MM.1S (cell line): ENCODE data around the gene CALML5.

Source experiments
- DNase-seq: peaks from one replicate; pipeline ENCODE4 v3.0.0-alpha.2; 2015
- H2AFZ ChIP-seq: fragments of 300-600 bp; sonication (generic); 2 replicates; pipeline ENCODE4 v1.6.0; 2016; ENCODE audit warnings: antibody characterized with exemption, low read length
- H3F3A ChIP-seq: fragments of 300-600 bp; sonication (generic); 2 replicates; pipeline ENCODE4 v1.6.1; 2016; ENCODE audit warnings: mild to moderate bottlenecking, antibody characterized with exemption, low read length, moderate library complexity, mixed read lengths; ENCODE audit not compliant: insufficient read depth
- H3K27ac ChIP-seq: fragments of 300-600 bp; sonication (generic); 2 replicates; pipeline ENCODE4 v1.5.1; 2016; ENCODE audit warnings: mild to moderate bottlenecking, low read length
- H3K27me3 ChIP-seq: fragments of 300-600 bp; sonication (generic); replicated peaks from 2 replicates; pipeline ENCODE4 v1.6.0; 2016; ENCODE audit warnings: low read length; ENCODE audit not compliant: insufficient read depth
- H3K36me3 ChIP-seq: fragments of 300-600 bp; sonication (generic); replicated peaks from 2 replicates; pipeline ENCODE4 v1.6.1; 2016; ENCODE audit warnings: mild to moderate bottlenecking, low read length, mixed read lengths; ENCODE audit not compliant: insufficient read depth
- H3K4me1 ChIP-seq: fragments of 300-600 bp; sonication (generic); 2 replicates; pipeline ENCODE4 v1.6.1; 2016; ENCODE audit warnings: low read length, mixed read lengths
- H3K4me2 ChIP-seq: fragments of 300-600 bp; sonication (generic); 2 replicates; pipeline ENCODE4 v1.6.0; 2016; ENCODE audit warnings: low read depth, low read length
- H3K4me3 ChIP-seq: fragments of 300-600 bp; sonication (generic); 2 replicates; pipeline ENCODE4 v1.5.1; 2016; ENCODE audit warnings: low read length, mixed read lengths
- H3K79me2 ChIP-seq: fragments of 300-600 bp; sonication (generic); 2 replicates; pipeline ENCODE4 v1.6.1; 2016; ENCODE audit warnings: mixed run types, low read length, mixed read lengths
- H3K9ac ChIP-seq: fragments of 300-600 bp; sonication (generic); 2 replicates; pipeline ENCODE4 v1.6.1; 2016; ENCODE audit warnings: low read length, mixed read lengths
- H3K9me2 ChIP-seq: fragments of 300-600 bp; sonication (generic); replicated peaks from 2 replicates; pipeline ENCODE4 v1.6.1; 2016; ENCODE audit warnings: mild to moderate bottlenecking, low read length, mixed read lengths; ENCODE audit not compliant: insufficient read depth
- H3K9me3 ChIP-seq: fragments of 300-600 bp; sonication (generic); replicated peaks from 2 replicates; pipeline ENCODE4 v1.6.1; 2016; ENCODE audit warnings: mild to moderate bottlenecking, low read length, mixed read lengths; ENCODE audit not compliant: insufficient read depth
- H4K20me1 ChIP-seq: fragments of 300-600 bp; sonication (generic); 2 replicates; pipeline ENCODE4 v1.6.1; 2016; ENCODE audit warnings: mild to moderate bottlenecking, low read length, moderate library complexity, mixed read lengths; ENCODE audit not compliant: insufficient read depth
- CTCF ChIP-seq: fragments of 300-600 bp; sonication (generic); IDR thresholded peaks from 2 replicates; pipeline ENCODE4 v1.5.1; 2016; ENCODE audit warnings: antibody characterized with exemption, low read length, mixed read lengths
- EZH2 ChIP-seq: fragments of 300-600 bp; sonication (generic); optimal IDR thresholded peaks from 2 replicates; pipeline ENCODE3; 2017; ENCODE audit warnings: low read depth, mild to moderate bottlenecking, antibody characterized with exemption, low read length, mixed read lengths
- EZH2phosphoT487 ChIP-seq: fragments of 300-600 bp; sonication (generic); IDR thresholded peaks from 2 replicates; pipeline ENCODE4 v1.6.1; 2018; ENCODE audit warnings: antibody characterized with exemption, low read length

CALML5 gene

GRCh38 chr10:5467634-5468255, 31.6 kb downstream of the CALML5 start:
- H3K79me2 ChIP-seq: no peaks in the 10 kb centered on the region
- no peaks in the 10 kb centered on the region for H3K9me3 ChIP-seq
- H3K4me1 ChIP-seq: no peaks in the 10 kb centered on the region
- H3F3A ChIP-seq: no peaks in the 10 kb centered on the region
- no peaks in the 10 kb centered on the region for H3K27me3 ChIP-seq
- H2AFZ ChIP-seq: no peak overlapping the region
- H3K4me2 ChIP-seq: no peak overlapping the region
- H3K36me3 ChIP-seq: no peaks in the 10 kb centered on the region
- H4K20me1 ChIP-seq: no peaks in the 10 kb centered on the region
- H3K4me3 ChIP-seq: no peak overlapping the region
- no peak for TF ChIP-seq EZH2
- TF ChIP-seq EZH2phosphoT487: no peak
- TF ChIP-seq CTCF: no peak
- H3K27ac ChIP-seq: no peak overlapping the region
- no peaks in the 10 kb centered on the region for H3K9me2 ChIP-seq
- DNase-seq: no peak
- H3K9ac ChIP-seq: no peak overlapping the region

GRCh38 chr10:5467207-5467535, 32.2 kb downstream of the CALML5 start:
- H3K4me2 ChIP-seq: no peak overlapping the region
- H3K9ac ChIP-seq: no peak overlapping the region
- H3K27me3 ChIP-seq: no peaks in the 10 kb centered on the region
- H3K36me3 ChIP-seq: no peaks in the 10 kb centered on the region
- no peaks in the 10 kb centered on the region for H3K4me1 ChIP-seq
- DNase-seq: no peak
- no peak overlapping the region for H2AFZ ChIP-seq
- H3K4me3 ChIP-seq: no peak overlapping the region
- H3K9me3 ChIP-seq: no peaks in the 10 kb centered on the region
- H3K27ac ChIP-seq: no peak overlapping the region
- TF ChIP-seq EZH2 (no peak), CTCF (no peak), EZH2phosphoT487 (no peak)
- no peaks in the 10 kb centered on the region for H3F3A ChIP-seq
- no peaks in the 10 kb centered on the region for H3K9me2 ChIP-seq
- no peaks in the 10 kb centered on the region for H4K20me1 ChIP-seq
- H3K79me2 ChIP-seq: no peaks in the 10 kb centered on the region

GRCh38 chr10:5466451-5467206, 32.7 kb downstream of the CALML5 start:
- Histone ChIP-seq H3K4me2 (no peak overlapping the region), H3K4me3 (no peak overlapping the region), H3K9me2 (no peaks in the 10 kb centered on the region), H2AFZ (no peak overlapping the region), H3K9me3 (no peaks in the 10 kb centered on the region), H3F3A (no peaks in the 10 kb centered on the region), H3K27ac (no peak overlapping the region), H3K4me1 (no peaks in the 10 kb centered on the region), H4K20me1 (no peaks in the 10 kb centered on the region), H3K27me3 (no peaks in the 10 kb centered on the region), H3K79me2 (no peaks in the 10 kb centered on the region), H3K36me3 (no peaks in the 10 kb centered on the region), H3K9ac (no peak overlapping the region)
- DNase-seq: no peak
- TF ChIP-seq EZH2 (no peak), EZH2phosphoT487 (no peak), CTCF (no peak)
